Cardiac fibroblast (primary cell): ENCODE data around the gene PLXNA4.
"Not testable (repeated sequence)": the region's sequence is repeated elsewhere in the genome, so short reads cannot be mapped to it uniquely, and the experiment has no call there.

Experiments used
- DNase-seq, 2 donors: peaks; one replicate each; pipeline versions ENCODE4 v3.0.0 to v3.0.0-alpha.2; 2010; ENCODE audit warnings: low read depth in 2 of 2
- H3K4me3 ChIP-seq, 2 donors: replicated peaks in 1 of 2; 1 replicate in 1 of 2; 2 replicates in 1 of 2; pipeline ENCODE4 v1.5.1; 2011; ENCODE audit warnings: low read depth in 2 of 2, low read length in 2 of 2, mild to moderate bottlenecking in 2 of 2, moderate library complexity in 1 of 2
- TF ChIP-seq, protein P1 (sequence below): IDR thresholded peaks from one replicate; pipeline ENCODE4 v1.5.1; 2011; ENCODE audit warnings: low read depth, mild to moderate bottlenecking, low read length, inconsistent platforms

The PLXNA4 gene

DNA sequence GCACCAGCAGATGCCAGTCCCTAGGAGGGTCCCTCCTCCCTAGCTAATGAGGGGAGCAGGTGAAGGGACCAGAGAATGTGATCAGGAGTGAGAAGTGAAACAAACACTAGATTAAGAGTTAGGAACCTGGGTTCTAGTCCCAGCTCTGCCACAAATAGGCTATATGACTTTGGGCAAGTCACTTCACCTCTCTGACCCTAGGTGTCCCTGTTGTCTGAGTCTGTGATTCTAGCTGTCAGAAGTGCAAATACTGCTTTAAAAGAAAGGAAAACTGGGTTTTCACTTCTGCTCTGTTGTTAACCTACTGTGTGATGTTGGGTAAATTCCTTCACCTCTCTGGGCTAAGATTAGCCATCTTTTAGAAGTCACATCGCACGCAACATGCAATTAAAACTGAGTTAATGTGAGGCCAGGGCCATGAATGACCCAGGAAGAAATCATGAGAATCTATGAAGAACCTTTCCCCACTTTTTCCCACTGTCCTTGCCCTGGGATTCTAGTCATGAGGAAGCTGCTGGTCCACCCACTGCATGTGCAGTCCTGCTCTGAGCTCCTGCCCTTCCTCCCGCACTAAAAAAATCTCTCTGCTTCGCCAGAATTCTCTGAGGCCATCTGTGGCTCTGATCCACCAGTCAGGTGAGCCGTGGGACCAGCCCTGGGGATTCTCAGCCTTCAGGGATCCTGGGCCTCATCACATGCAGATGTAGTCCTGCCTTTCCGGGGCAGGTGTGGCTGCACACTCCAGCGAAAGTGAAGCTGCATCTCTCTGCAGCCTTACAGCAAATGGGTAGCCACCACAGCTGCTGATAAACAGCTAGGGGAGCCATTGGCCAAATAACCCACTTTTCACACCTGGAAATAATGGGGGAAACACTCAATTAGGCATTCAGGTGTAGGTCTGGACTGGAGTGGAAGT lies 181.7 kb downstream of the PLXNA4 start:
- H3K4me3 ChIP-seq, result no peak overlapping the region
- TF ChIP-seq, protein P1, sequence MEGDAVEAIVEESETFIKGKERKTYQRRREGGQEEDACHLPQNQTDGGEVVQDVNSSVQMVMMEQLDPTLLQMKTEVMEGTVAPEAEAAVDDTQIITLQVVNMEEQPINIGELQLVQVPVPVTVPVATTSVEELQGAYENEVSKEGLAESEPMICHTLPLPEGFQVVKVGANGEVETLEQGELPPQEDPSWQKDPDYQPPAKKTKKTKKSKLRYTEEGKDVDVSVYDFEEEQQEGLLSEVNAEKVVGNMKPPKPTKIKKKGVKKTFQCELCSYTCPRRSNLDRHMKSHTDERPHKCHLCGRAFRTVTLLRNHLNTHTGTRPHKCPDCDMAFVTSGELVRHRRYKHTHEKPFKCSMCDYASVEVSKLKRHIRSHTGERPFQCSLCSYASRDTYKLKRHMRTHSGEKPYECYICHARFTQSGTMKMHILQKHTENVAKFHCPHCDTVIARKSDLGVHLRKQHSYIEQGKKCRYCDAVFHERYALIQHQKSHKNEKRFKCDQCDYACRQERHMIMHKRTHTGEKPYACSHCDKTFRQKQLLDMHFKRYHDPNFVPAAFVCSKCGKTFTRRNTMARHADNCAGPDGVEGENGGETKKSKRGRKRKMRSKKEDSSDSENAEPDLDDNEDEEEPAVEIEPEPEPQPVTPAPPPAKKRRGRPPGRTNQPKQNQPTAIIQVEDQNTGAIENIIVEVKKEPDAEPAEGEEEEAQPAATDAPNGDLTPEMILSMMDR, result peak; percentile 39
- peak in 1 of 2 donors; percentile 29 for DNase-seq

DNA sequence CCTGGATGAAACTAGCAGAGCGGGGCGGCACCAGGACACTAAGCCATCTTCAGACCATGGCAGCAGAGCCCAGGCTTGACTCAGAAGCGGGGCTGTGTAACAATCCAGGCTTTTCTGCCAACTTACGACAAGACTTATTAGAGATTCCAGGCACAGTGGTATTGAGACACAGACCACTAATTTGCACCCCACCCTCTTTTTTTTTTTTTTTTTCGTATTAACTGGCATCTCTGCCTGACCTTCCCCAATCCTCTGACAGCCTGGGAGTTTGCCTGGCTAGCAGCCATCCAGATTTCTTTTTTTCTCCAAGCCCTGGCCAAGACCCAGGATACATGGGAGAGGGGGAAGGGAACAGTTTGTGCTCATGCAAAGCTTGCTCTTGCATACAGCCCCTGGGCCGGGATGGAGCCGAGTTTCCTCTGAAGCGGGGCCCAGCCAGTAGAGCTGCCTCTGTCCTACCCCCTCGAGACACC lies 182.4 kb downstream of the PLXNA4 start:
- DNase-seq, result peak in 1 of 2 donors; percentile 93
- TF ChIP-seq, protein P1, result no peak
- no peak overlapping the region for H3K4me3 ChIP-seq

- H3K4me3 ChIP-seq, result no peak overlapping the region
- no peak for DNase-seq
- TF ChIP-seq, protein P1, result no peak
Measured at GRCh38 chr7:132392713-132393112, 183.6 kb downstream of the PLXNA4 start.

DNA sequence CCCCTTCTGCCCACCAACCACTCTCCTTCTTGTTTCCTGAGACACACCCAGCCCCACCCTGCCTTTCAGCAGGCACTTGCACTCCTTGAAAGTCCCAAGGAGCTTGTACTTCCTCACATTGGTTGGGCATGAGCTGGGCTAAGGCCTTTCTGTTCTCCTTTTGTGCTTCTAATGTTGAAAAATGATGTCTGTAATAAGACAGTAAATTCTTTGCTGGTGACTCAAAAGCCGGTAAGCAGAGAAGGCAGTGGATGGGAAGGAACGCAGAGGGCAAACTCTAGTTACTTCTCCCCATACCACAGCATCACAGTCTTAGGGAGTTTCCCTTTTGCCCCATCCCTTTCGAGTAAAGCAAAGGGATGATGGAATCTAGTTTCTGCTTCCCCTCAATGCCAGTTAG lies 185.6 kb downstream of the PLXNA4 start:
- TF ChIP-seq, protein P1, result no peak
- DNase-seq, result peak; percentile 25 to 71
- no peak overlapping the region for H3K4me3 ChIP-seq

GRCh38 chr7:132390049-132390448 lies 186.2 kb downstream of the PLXNA4 start:
- not testable (repeated sequence) for H3K4me3 ChIP-seq, DNase-seq

DNA sequence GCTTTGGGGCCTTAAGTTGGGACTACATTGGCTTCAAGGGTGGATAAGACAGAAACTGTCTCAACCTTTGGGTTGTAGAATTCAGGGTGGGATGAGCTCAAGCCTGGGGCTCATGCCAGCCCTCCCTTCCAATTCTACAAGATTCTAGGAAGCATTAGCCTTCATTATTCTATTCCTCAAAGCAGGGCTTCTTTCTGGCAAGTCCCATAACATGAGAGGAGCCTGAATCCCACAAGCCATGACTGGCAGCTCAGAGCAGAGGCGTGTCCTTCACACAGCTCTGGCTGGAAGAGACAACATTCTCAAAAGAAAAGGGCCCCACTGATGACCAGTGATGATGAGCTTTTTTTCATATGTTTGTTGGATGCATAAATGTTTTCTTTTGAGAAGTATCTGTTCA lies 187.6 kb downstream of the PLXNA4 start:
- TF ChIP-seq, protein P1, result no peak
- DNase-seq, result no peak
- H3K4me3 ChIP-seq, result no peak overlapping the region

GRCh38 chr7:132387596-132387995 lies 188.7 kb downstream of the PLXNA4 start:
- TF ChIP-seq, protein P1, result no peak
- DNase-seq, result no peak
- no peak overlapping the region for H3K4me3 ChIP-seq
